Spleen (tissue), 11 donors: ENCODE data around the gene OTOP2. TPM values are rescaled to one million over a fixed set of nuclear protein-coding genes. Genes with fewer than 3 reads are reported as not detected.

Experiments
- DNase-seq: peaks from one replicate; pipeline ENCODE4 v3.0.0-alpha.2; 2020
- H3K27ac ChIP-seq, 8 donors: fragments of 200-600 bp; sonication (generic) in 7 of 8; 1 replicate in 4 of 8; 2 replicates in 4 of 8; pipeline versions ENCODE4 v1.5.0 to v1.8.0; 2016 to 2021; ENCODE audit warnings: inconsistent platforms in 4 of 8, mild to moderate bottlenecking in 4 of 8, moderate library complexity in 1 of 8
- H3K27me3 ChIP-seq, 7 donors: fragments of 200-600 bp; sonication (generic) in 6 of 7; replicated peaks in 1 of 7; 1 replicate in 4 of 7; 2 replicates in 3 of 7; pipeline versions ENCODE4 v1.5.0 to v1.8.0; 2016 to 2021; ENCODE audit warnings: inconsistent platforms in 3 of 7, mild to moderate bottlenecking in 1 of 7
- H3K36me3 ChIP-seq, 6 donors: fragments of 200-600 bp; sonication (generic) in 5 of 6; 1 replicate in 4 of 6; 2 replicates in 2 of 6; pipeline versions ENCODE4 v1.5.0 to v1.8.0; 2016 to 2021; ENCODE audit warnings: inconsistent platforms in 2 of 6
- H3K4me1 ChIP-seq, 6 donors: fragments of 200-600 bp; sonication (generic) in 5 of 6; 1 replicate in 3 of 6; 2 replicates in 3 of 6; pipeline versions ENCODE4 v1.5.0 to v1.8.0; 2016 to 2021; ENCODE audit warnings: inconsistent platforms in 3 of 6
- H3K4me3 ChIP-seq, 8 donors: fragments of 200-600 bp; sonication (generic) in 7 of 8; 1 replicate in 4 of 8; 2 replicates in 4 of 8; pipeline versions ENCODE4 v1.5.0 to v1.8.0; 2016 to 2021; ENCODE audit warnings: inconsistent platforms in 4 of 8, mild to moderate bottlenecking in 4 of 8, moderate library complexity in 2 of 8
- H3K9me3 ChIP-seq, 8 donors: fragments of 200-600 bp; sonication (generic) in 7 of 8; 1 replicate in 4 of 8; 2 replicates in 4 of 8; pipeline versions ENCODE4 v1.5.0 to v1.8.0; 2016 to 2021; ENCODE audit warnings: inconsistent platforms in 4 of 8
- CTCF ChIP-seq, 11 experiments: fragments of 200-600 bp in 7 of 11; fragments of 450-650 bp in 4 of 11; sonication (generic) in 4 of 11; IDR thresholded peaks in 8 of 11; conservative IDR thresholded peaks in 3 of 11; 1 replicate in 7 of 11; 2 replicates in 4 of 11; pipeline versions ENCODE4 v1.4.0 to v1.8.0; 2016 to 2021; ENCODE audit warnings: antibody characterized with exemption in 11 of 11, inconsistent platforms in 4 of 11, mild to moderate bottlenecking in 1 of 11
- POLR2A ChIP-seq, 3 donors: fragments of 450-650 bp; IDR thresholded peaks; one replicate each; pipeline ENCODE4 v1.5.1; 2017; ENCODE audit warnings: antibody characterized with exemption in 3 of 3, mild to moderate bottlenecking in 1 of 3
- POLR2AphosphoS5 ChIP-seq, 3 donors: sonication (generic); formaldehyde crosslinking; IDR thresholded peaks; one replicate each; pipeline ENCODE4 v1.5.1; 2017; ENCODE audit warnings: antibody characterized with exemption in 3 of 3
- WGBS, 5 donors: extraction: QIAGEN DNeasy Blood & Tissue Kit in 3 of 5; methylation state at CpG; one replicate each; pipeline versions ENCODE4 v1.1.5 to v1.1.7; 2013 to 2018; 5-methylcytosine and 5-hydroxymethylcytosine counted together
- intact Hi-C: fragments of 100-400 bp; cut with DNase I; formaldehyde crosslinking; loops from one replicate; pipeline ENCODE4 v1.15.0; 2023; ENCODE audit warnings: low total_unique reads
- polyA plus RNA-seq, 3 donors: library from polyadenylated mRNA; stranded (reverse); fragments of 200-250 nt; gene quantifications; one replicate each; pipeline ENCODE4 v1.2.1, GENCODE V29; 2013
- total RNA-seq, 7 donors: library from RNA; depleted of rRNA in 3 of 7; stranded (reverse); fragments of >200 nt in 3 of 7; fragmentation: NEBNext Ultra II Directional in 4 of 7; extraction: Animal tissue kit (Norgen Biotek cat#: 25700) in 4 of 7; gene quantifications; one replicate each; pipeline versions ENCODE4 v1.1.0 to v1.2.1, GENCODE V29; 2016 to 2021
- donor health status: healthy with polysubstance abuse.
- donor health status: DM: no; HTN: no; CAD: no; lungs with moderate emphysema.
- donor health status: DM: no; HTN: no; CAD: no.
- donor health status: Bipolar disorder and iron deficiency.
- donor health status: healthy.
- donor health status: DM: no; HTN: no; CAD: no.
- donor health status: DM: yes; HTN: yes; CAD: no.

The OTOP2 gene
- total and polyA plus RNA-seq, 10 donors, result not detected

GRCh38 chr17:74919440-74920305 lies 4.4 kb upstream of the OTOP2 start:
- no peak for TF ChIP-seq CTCF (IDR thresholded peaks at IDR 0.05 in 8 of 11, conservative IDR thresholded peaks at IDR 0.05 in 3 of 11)
- no peak for TF ChIP-seq POLR2A (IDR thresholded peaks at IDR 0.05)
- no peak for TF ChIP-seq POLR2AphosphoS5 (IDR thresholded peaks at IDR 0.05)
- WGBS, 5 donors, result 62 to 76% (median 70%) methylated on average over 39 to 67 of the region's 67 CpGs
- intact Hi-C loops, result no loop called here
- H3K27me3 ChIP-seq, result peaks cover 5 to 100% (median 55%) of the 10 kb centered on the region in 7 donors
- H3K4me1 ChIP-seq, result peaks cover 15 to 37% (median 21%) of the 10 kb centered on the region in 6 donors
- H3K4me3 ChIP-seq, result no peak overlapping the region
- H3K9me3 ChIP-seq, result no peaks in the 10 kb centered on the region
- no peak overlapping the region for H3K27ac ChIP-seq
- DNase-seq, result no peak
- no peaks in the 10 kb centered on the region for H3K36me3 ChIP-seq

DNA sequence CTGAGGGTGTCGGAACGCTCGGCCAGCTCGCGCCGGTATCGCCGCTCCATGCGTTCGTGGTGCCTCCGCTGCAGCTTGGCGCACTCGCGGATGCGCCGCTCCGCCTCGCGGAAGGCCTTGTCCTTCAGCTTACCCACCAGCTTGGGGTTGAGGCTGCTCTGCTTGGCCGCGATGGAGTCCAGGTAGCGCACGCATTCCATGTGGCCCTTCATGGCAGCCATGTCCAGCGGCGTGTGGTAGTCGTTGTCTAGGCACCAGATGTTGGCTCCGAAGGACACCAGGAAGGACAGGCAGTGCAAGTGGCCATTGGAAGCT lies 3.8 kb upstream of the OTOP2 start:
- intact Hi-C loops, result no loop called here
- Histone ChIP-seq H3K9me3 (no peaks in the 10 kb centered on the region), H3K4me1 (peaks cover 15 to 39% (median 24%) of the 10 kb centered on the region in 6 donors), H3K36me3 (no peaks in the 10 kb centered on the region), H3K4me3 (no peak overlapping the region), H3K27me3 (peaks cover 5 to 100% (median 61%) of the 10 kb centered on the region in 7 donors), H3K27ac (no peak overlapping the region)
- no peak for DNase-seq
- WGBS, 5 donors, result 80 to 88% (median 82%) methylated on average over 27 of the region's 27 CpGs
- TF ChIP-seq POLR2AphosphoS5 (IDR thresholded peaks at IDR 0.05) (no peak), CTCF (IDR thresholded peaks at IDR 0.05 in 8 of 11, conservative IDR thresholded peaks at IDR 0.05 in 3 of 11) (no peak), POLR2A (IDR thresholded peaks at IDR 0.05) (no peak)

- Histone ChIP-seq H3K27ac (no peak overlapping the region), H3K4me1 (peaks cover 15 to 39% (median 24%) of the 10 kb centered on the region in 6 donors), H3K4me3 (no peak overlapping the region), H3K27me3 (peaks cover 5 to 100% (median 64%) of the 10 kb centered on the region in 7 donors), H3K36me3 (no peaks in the 10 kb centered on the region), H3K9me3 (no peaks in the 10 kb centered on the region)
- 58 to 89% (median 65%) methylated on average over 6 of the region's 6 CpGs for WGBS, 5 donors
- no peak for DNase-seq
- TF ChIP-seq CTCF (IDR thresholded peaks at IDR 0.05 in 8 of 11, conservative IDR thresholded peaks at IDR 0.05 in 3 of 11) (no peak), POLR2AphosphoS5 (IDR thresholded peaks at IDR 0.05) (no peak), POLR2A (IDR thresholded peaks at IDR 0.05) (no peak)
- intact Hi-C loops, result no loop called here
These were observed 3.4 kb upstream of the OTOP2 start for GRCh38 chr17:74920642-74921025.

DNA sequence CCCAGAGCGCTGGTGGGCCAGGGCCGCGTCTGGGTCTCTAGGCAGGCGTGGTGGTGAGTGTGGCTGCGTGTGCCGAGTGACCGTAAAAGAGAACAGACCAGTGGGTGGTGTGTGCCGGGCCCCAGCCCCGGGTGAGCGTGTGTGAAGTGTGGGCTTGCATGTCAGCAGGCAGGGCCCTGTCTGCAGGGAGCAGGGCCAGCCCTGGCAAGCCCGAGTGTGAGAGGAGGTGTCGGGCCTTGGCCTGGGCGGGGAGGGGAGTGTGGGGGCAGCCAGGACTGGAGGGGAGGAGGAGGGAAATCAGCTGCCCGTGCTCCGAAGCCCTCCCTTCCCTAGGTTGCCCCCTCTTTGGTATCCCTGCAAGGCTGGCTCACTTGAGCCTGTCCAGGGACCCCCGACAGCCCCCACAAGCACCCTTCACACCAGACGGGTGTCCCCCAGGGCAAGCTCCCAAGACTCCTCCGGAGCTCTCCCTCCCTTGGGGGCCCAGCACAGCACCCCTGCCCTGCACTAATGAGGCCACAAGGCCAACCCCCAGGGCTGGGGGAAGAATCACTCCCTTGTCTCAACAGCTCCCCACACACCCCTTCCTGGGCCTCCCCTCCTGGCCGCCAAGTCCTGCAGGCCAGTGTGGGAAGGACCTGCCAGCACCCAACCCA lies 2.9 kb upstream of the OTOP2 start:
- H3K27ac ChIP-seq, result no peak overlapping the region
- H3K27me3 ChIP-seq, result peaks cover 5 to 100% (median 70%) of the 10 kb centered on the region in 7 donors
- intact Hi-C loops, result no loop called here
- TF ChIP-seq CTCF (IDR thresholded peaks at IDR 0.05 in 8 of 11, conservative IDR thresholded peaks at IDR 0.05 in 3 of 11), result no peak
- no peak for TF ChIP-seq POLR2AphosphoS5 (IDR thresholded peaks at IDR 0.05)
- TF ChIP-seq POLR2A (IDR thresholded peaks at IDR 0.05), result no peak
- H3K9me3 ChIP-seq, result no peaks in the 10 kb centered on the region
- no peak overlapping the region for H3K4me3 ChIP-seq
- H3K36me3 ChIP-seq, result no peaks in the 10 kb centered on the region
- DNase-seq, result no peak
- 70 to 77% (median 73%) methylated on average over 13 to 19 of the region's 19 CpGs for WGBS, 5 donors
- peaks cover 15 to 39% (median 24%) of the 10 kb centered on the region in 6 donors for H3K4me1 ChIP-seq
